ENCODE data around the gene MICU1. TPM values are rescaled to one million over a fixed set of nuclear protein-coding genes. Genes with fewer than 3 reads are reported as not detected.

MICU1 gene
- total and polyA plus RNA-seq, 2 of the 13 experiments (the other 11 are each of a cell fraction or from before 2014, with no cell fraction given) = 32.5 to 56.1 TPM

DNA sequence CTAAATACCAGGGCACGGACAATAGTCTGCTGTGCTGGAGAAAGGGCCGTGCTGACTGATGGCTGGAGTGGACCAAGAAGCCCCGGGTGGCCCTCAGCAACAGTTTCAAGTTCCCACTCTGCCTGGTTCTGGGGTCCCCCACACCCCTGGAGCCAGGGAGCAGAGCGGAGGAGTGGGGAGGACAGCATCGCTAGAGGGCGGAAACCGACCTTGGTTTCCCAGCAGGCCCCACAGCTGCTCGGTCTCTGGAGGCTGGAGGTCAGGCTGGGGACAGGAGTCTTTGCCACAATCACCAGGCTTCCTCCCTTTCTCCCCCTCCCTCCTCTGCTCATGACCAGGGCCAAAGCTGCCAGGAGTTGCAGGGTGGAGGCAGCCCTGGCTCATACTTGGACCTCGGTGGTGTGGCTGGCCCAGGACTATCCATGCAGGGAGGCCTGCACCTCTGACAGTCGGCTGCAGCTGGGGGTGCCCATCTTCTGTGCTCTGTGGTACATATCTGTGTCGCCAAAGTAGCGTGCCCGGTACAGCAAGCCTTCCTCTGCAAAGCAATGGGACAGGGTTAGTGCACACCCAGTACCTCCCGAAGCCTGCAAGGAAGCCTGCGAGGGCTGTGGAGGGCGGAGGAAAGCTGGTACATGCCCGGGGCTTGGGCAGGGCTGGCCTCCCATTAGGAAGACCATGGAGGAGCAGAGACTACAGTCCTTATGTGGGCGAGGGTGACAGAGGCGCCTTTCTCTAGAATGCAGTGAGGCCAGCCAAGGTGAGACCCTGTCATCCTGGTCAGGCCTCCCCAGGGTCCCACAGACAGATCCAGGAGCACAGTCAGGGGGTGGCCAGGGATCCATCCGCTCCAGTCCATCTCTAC, 290.3 kb downstream of the MICU1 start (continued):
- TF ChIP-seq TCF12 (IDR thresholded peaks at IDR 0.05) = no peak
- no peak for TF ChIP-seq TCF12 (CRISPR knock-in tag; IDR thresholded peaks at IDR 0.05)
- TF ChIP-seq HMGXB4 (CRISPR knock-in tag; IDR thresholded peaks at IDR 0.05; ENCODE audit: borderline replicate concordance in 1 of 2, low read depth in 1 of 2) = no peak; a peak in 1 of 4 replicates
- peak; percentile 67 for TF ChIP-seq ZNF687 (CRISPR knock-in tag; IDR thresholded peaks at IDR 0.05)
- TF ChIP-seq ZNF329 (CRISPR knock-in tag; IDR thresholded peaks at IDR 0.05; ENCODE audit: low read depth) = no peak
- TF ChIP-seq ZKSCAN1 (IDR thresholded peaks at IDR 0.05; ENCODE audit: low read length) = no peak
- TF ChIP-seq, protein P1, sequence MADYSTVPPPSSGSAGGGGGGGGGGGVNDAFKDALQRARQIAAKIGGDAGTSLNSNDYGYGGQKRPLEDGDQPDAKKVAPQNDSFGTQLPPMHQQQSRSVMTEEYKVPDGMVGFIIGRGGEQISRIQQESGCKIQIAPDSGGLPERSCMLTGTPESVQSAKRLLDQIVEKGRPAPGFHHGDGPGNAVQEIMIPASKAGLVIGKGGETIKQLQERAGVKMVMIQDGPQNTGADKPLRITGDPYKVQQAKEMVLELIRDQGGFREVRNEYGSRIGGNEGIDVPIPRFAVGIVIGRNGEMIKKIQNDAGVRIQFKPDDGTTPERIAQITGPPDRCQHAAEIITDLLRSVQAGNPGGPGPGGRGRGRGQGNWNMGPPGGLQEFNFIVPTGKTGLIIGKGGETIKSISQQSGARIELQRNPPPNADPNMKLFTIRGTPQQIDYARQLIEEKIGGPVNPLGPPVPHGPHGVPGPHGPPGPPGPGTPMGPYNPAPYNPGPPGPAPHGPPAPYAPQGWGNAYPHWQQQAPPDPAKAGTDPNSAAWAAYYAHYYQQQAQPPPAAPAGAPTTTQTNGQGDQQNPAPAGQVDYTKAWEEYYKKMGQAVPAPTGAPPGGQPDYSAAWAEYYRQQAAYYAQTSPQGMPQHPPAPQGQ (CRISPR knock-in tag; IDR thresholded peaks at IDR 0.05; ENCODE audit: borderline replicate concordance) = no peak
- no peak for TF ChIP-seq PCBP1 (IDR thresholded peaks at IDR 0.05; ENCODE audit: borderline replicate concordance, low read depth, low read length)
- peak; percentile 26; the same call in 1 of the 2 replicates for TF ChIP-seq TFAP4 (IDR thresholded peaks at IDR 0.05; ENCODE audit: borderline replicate concordance, low read depth)
- TF ChIP-seq SNAI1 (CRISPR knock-in tag; IDR thresholded peaks at IDR 0.05; ENCODE audit: borderline replicate concordance) = no peak
- TF ChIP-seq ZNF781 (CRISPR knock-in tag; IDR thresholded peaks at IDR 0.05; ENCODE audit: borderline replicate concordance, not compliant biosample characterization) = peak; percentile 15
- no peak for TF ChIP-seq GRHL1 (CRISPR knock-in tag; conservative IDR thresholded peaks at IDR 0.05)
- peak; percentile 56; the same call in 1 of the 2 replicates for TF ChIP-seq THRA (CRISPR knock-in tag; IDR thresholded peaks at IDR 0.05; ENCODE audit: borderline replicate concordance)

Measured in HepG2 (cell line).